ENCODE measurements around the gene GREB1. TPM values are rescaled to one million over a fixed set of nuclear protein-coding genes. Genes with fewer than 3 reads are reported as not detected.

GREB1 gene
- total RNA-seq, 1 experiment from 2014 or later = 16.5 TPM

DNA sequence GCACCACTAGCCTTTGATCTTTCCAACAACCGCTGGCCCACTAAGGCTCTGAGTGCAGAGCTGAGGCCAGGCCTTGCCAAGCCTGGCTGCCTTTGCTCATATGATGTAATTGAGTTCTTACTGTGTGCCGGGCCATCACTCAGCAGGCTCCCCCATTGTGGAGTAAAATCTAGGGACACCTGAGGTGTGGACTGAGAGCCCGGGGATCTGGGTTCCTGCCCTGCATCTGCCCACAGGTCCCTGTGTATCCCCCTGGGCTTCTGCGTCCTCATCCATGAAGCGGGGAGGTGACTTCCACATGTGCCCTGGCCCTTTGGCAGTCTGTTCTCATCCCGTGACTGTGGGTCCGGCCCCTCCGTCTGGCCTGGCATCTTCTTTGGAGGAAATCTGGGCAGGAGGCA is 33.8 kb downstream of the GREB1 start:
- Histone ChIP-seq H3K27ac (ENCODE audit: insufficient read length, low read depth, low read length) (no peak overlapping the region), H2AFZ (ENCODE audit: low read length) (no peak overlapping the region), H2BK20ac (ENCODE audit: low read depth, low read length, poor library complexity, severe bottlenecking) (no peak overlapping the region), H2BK120ac (ENCODE audit: low read depth, low read length, poor library complexity, severe bottlenecking) (no peak overlapping the region), H3K56ac (ENCODE audit: insufficient read length, low read depth, low read length) (no peak overlapping the region), H4K91ac (ENCODE audit: insufficient read length, low read depth, low read length) (no peak overlapping the region), H2BK12ac (ENCODE audit: insufficient read length, low read depth, low read length) (no peak overlapping the region), H3K9me3 (ENCODE audit: control insufficient read depth, low read depth, low read length) (no peaks in the 10 kb centered on the region), H3K79me2 (ENCODE audit: insufficient read depth, low read length) (no peaks in the 10 kb centered on the region), H2BK5ac (ENCODE audit: insufficient read length, low read length) (no peak overlapping the region), H3K23ac (ENCODE audit: insufficient read length, low read depth, low read length) (no peak overlapping the region), H3K4me2 (ENCODE audit: insufficient read depth, insufficient read length, low read length) (no peak overlapping the region), H3K9ac (ENCODE audit: extremely low read depth, insufficient read length, low read length) (no peak overlapping the region), H3K23me2 (ENCODE audit: insufficient read length, low read depth, low read length, poor library complexity, severe bottlenecking) (no peaks in the 10 kb centered on the region), H4K5ac (ENCODE audit: insufficient read length, low read depth, low read length) (no peak overlapping the region), H3K27me3 (ENCODE audit: insufficient read depth, low read length) (no peaks in the 10 kb centered on the region), H2BK15ac (ENCODE audit: low read depth, low read length) (no peak overlapping the region), H4K8ac (replicated peaks; ENCODE audit: insufficient read length, low read depth, low read length) (no peak overlapping the region), H3K18ac (ENCODE audit: insufficient read length, low read depth, low read length) (no peak overlapping the region), H3K14ac (ENCODE audit: insufficient read depth, low read length) (no peak overlapping the region), H3T11ph (ENCODE audit: low read length) (no peak overlapping the region), H4K20me1 (ENCODE audit: control insufficient read depth, insufficient read depth, insufficient read length) (no peaks in the 10 kb centered on the region), H3K4ac (ENCODE audit: low read depth, low read length) (no peak overlapping the region), H3K79me1 (ENCODE audit: insufficient read depth, low read depth, low read length, poor library complexity, severe bottlenecking) (no peaks in the 10 kb centered on the region), H3K4me1 (ENCODE audit: insufficient read depth, low read length) (no peaks in the 10 kb centered on the region), H2AK5ac (ENCODE audit: insufficient read length, low read length) (no peak overlapping the region)
- DNase-seq = no peak
- TF ChIP-seq, protein P1, sequence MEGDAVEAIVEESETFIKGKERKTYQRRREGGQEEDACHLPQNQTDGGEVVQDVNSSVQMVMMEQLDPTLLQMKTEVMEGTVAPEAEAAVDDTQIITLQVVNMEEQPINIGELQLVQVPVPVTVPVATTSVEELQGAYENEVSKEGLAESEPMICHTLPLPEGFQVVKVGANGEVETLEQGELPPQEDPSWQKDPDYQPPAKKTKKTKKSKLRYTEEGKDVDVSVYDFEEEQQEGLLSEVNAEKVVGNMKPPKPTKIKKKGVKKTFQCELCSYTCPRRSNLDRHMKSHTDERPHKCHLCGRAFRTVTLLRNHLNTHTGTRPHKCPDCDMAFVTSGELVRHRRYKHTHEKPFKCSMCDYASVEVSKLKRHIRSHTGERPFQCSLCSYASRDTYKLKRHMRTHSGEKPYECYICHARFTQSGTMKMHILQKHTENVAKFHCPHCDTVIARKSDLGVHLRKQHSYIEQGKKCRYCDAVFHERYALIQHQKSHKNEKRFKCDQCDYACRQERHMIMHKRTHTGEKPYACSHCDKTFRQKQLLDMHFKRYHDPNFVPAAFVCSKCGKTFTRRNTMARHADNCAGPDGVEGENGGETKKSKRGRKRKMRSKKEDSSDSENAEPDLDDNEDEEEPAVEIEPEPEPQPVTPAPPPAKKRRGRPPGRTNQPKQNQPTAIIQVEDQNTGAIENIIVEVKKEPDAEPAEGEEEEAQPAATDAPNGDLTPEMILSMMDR (conservative IDR thresholded peaks at IDR 0.05) = no peak
- H3K27ac Mint-ChIP-seq = peak overlapping the region in 1 of 3 experiments; percentile 27; a peak in 2 of 7 replicates
- H3K27me3 Mint-ChIP-seq (ENCODE audit: low read depth) = 0 out of 2 replicates have a peak, but pooled peaks cover under 1% of the 10 kb centered on the region
- H3K4me1 Mint-ChIP-seq = peaks cover under 1 to 4% of the 10 kb centered on the region in 2 experiments; a peak in 3 of 4 replicates
- peaks cover 0 to 2% (median 2%) of the 10 kb centered on the region in 3 experiments; a peak in 3 of 7 replicates for H3K36me3 Mint-ChIP-seq (ENCODE audit: insufficient read depth in 1 of 3, low read depth in 3 of 3)
- no CpG with 5 or more reads among the region's 8 CpGs for WGBS (ENCODE audit: extremely low coverage, insufficient read length, low lambda C conversion rate)
- no peaks in the 10 kb centered on the region for H3K9me3 Mint-ChIP-seq
- no peak overlapping the region for H3K4me3 Mint-ChIP-seq
